Neural progenitor cell (in vitro differentiated cells): ENCODE results near the gene ASIC5. TPM values are rescaled to one million over a fixed set of nuclear protein-coding genes. Genes with fewer than 3 reads are reported as not detected.
A peak's percentile ranks its signal among the peaks of the same experiment; 100 is the strongest.

Experiments
- DNase-seq: peaks from one replicate; pipeline ENCODE4 v3.0.0-alpha.2; 2016; ENCODE audit warnings: low spot score
- H2AFZ ChIP-seq: fragments of 200-600 bp; sonication (generic); replicated peaks from 2 replicates; pipeline ENCODE4 v1.6.1; 2016; ENCODE audit warnings: antibody characterized with exemption
- H3F3A ChIP-seq: fragments of 200-600 bp; sonication (generic); 2 replicates; pipeline ENCODE4 v1.6.1; 2016; ENCODE audit warnings: antibody characterized with exemption, low read depth
- H3K27ac ChIP-seq: fragments of 200-600 bp; sonication (generic); 2 replicates; pipeline ENCODE4 v1.5.1; 2016; ENCODE audit warnings: mild to moderate bottlenecking
- H3K27me3 ChIP-seq: fragments of 200-600 bp; sonication (generic); 2 replicates; pipeline ENCODE4 v1.6.1; 2016; ENCODE audit warnings: mild to moderate bottlenecking, moderate library complexity
- H3K36me3 ChIP-seq: fragments of 200-600 bp; sonication (generic); 2 replicates; pipeline ENCODE4 v1.5.1; 2016
- H3K4me1 ChIP-seq: fragments of 200-600 bp; sonication (generic); 2 replicates; pipeline ENCODE4 v1.6.1; 2016; ENCODE audit warnings: mixed run types
- H3K4me2 ChIP-seq: fragments of 200-600 bp; sonication (generic); 2 replicates; pipeline ENCODE4 v1.6.1; 2016
- H3K4me3 ChIP-seq: fragments of 200-600 bp; sonication (generic); 2 replicates; pipeline ENCODE4 v1.5.1; 2016
- H3K79me2 ChIP-seq: fragments of 200-600 bp; sonication (generic); 2 replicates; pipeline ENCODE4 v1.6.1; 2016; ENCODE audit warnings: low read depth
- H3K9ac ChIP-seq: fragments of 200-600 bp; sonication (generic); 2 replicates; pipeline ENCODE4 v1.6.1; 2016
- H3K9me3 ChIP-seq: fragments of 200-600 bp; sonication (generic); 2 replicates; pipeline ENCODE4 v1.5.1; 2016; ENCODE audit warnings: low read depth
- H4K20me1 ChIP-seq: fragments of 200-600 bp; sonication (generic); 2 replicates; pipeline ENCODE4 v1.6.1; 2016; ENCODE audit warnings: low read depth
- H3K27ac Mint-ChIP-seq: 3 replicates; pipeline ENCODE4 v1.8.0; 2021; ENCODE audit warnings: mixed read lengths
- H3K27me3 Mint-ChIP-seq: 2 replicates; pipeline ENCODE4 v1.8.0; 2022; ENCODE audit warnings: low read depth, mild to moderate bottlenecking, inconsistent platforms, moderate library complexity, mixed read lengths; ENCODE audit not compliant: insufficient read depth
- H3K36me3 Mint-ChIP-seq: 3 replicates; pipeline ENCODE4 v1.8.0; 2021; ENCODE audit warnings: mixed read lengths
- H3K4me1 Mint-ChIP-seq: 3 replicates; pipeline ENCODE4 v1.8.0; 2021; ENCODE audit warnings: mixed read lengths
- H3K4me3 Mint-ChIP-seq: 3 replicates; pipeline ENCODE4 v1.8.0; 2021; ENCODE audit warnings: mild to moderate bottlenecking, moderate library complexity, mixed read lengths
- H3K9me3 Mint-ChIP-seq: 3 replicates; pipeline ENCODE4 v1.8.0; 2020; ENCODE audit warnings: mixed read lengths
- EZH2 ChIP-seq: fragments of 200-600 bp; sonication (generic); IDR thresholded peaks from 2 replicates; pipeline ENCODE4 v1.6.1; 2017; ENCODE audit warnings: antibody characterized with exemption, mild to moderate bottlenecking, moderate library complexity
- EZH2phosphoT487 ChIP-seq: fragments of 200-600 bp; sonication (generic); IDR thresholded peaks from 2 replicates; pipeline ENCODE4 v1.6.1; 2017; ENCODE audit warnings: antibody characterized with exemption
- total RNA-seq: library from RNA; depleted of rRNA; stranded (reverse); fragments of >200 nt; gene quantifications from 2 replicates; pipeline ENCODE4 v1.2.3, GENCODE V29; 2015; ENCODE audit warnings: low replicate concordance
- TF ChIP-seq, protein P1 (sequence below): fragments of 200-600 bp; sonication (generic); IDR thresholded peaks from 2 replicates; pipeline ENCODE4 v1.5.1; 2017; ENCODE audit warnings: antibody characterized with exemption, mild to moderate bottlenecking

ASIC5 gene
- total RNA-seq, 1 donor from 2014 or later: not detected

DNA sequence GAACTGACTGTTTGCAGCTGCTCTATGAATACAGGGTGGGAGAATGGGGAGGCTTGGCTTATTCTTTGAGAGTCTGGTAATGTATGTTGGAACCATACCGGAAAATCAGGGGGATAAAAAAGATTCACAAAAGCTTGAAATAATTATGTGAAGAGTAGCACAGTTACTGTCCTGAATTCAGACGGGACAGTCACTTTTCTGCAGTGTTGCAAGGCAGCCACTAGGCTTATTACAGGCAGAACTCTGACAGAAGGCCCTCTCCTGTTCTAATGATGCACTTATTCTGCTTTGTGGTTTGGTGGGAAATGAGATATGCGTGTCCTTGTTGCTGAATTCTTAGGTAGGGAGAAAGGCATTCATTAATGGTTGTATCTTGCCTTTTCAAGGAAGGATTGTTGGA is 70.1 kb downstream of the ASIC5 start:
- no peak overlapping the region for H3K27ac Mint-ChIP-seq
- H3K9ac ChIP-seq: no peak overlapping the region
- no peak overlapping the region for H3K4me3 ChIP-seq
- no peaks in the 10 kb centered on the region for H3K9me3 ChIP-seq
- peak; percentile 30 for DNase-seq
- TF ChIP-seq EZH2phosphoT487 (no peak), EZH2 (no peak)
- TF ChIP-seq, protein P1, sequence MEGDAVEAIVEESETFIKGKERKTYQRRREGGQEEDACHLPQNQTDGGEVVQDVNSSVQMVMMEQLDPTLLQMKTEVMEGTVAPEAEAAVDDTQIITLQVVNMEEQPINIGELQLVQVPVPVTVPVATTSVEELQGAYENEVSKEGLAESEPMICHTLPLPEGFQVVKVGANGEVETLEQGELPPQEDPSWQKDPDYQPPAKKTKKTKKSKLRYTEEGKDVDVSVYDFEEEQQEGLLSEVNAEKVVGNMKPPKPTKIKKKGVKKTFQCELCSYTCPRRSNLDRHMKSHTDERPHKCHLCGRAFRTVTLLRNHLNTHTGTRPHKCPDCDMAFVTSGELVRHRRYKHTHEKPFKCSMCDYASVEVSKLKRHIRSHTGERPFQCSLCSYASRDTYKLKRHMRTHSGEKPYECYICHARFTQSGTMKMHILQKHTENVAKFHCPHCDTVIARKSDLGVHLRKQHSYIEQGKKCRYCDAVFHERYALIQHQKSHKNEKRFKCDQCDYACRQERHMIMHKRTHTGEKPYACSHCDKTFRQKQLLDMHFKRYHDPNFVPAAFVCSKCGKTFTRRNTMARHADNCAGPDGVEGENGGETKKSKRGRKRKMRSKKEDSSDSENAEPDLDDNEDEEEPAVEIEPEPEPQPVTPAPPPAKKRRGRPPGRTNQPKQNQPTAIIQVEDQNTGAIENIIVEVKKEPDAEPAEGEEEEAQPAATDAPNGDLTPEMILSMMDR: peak; percentile 54
- H3K27ac ChIP-seq: no peak overlapping the region
- H3K4me2 ChIP-seq: no peak overlapping the region
- no peaks in the 10 kb centered on the region for H3K27me3 Mint-ChIP-seq
- peaks cover 11% of the 10 kb centered on the region for H3K36me3 Mint-ChIP-seq
- H4K20me1 ChIP-seq: no peaks in the 10 kb centered on the region
- no peaks in the 10 kb centered on the region for H3K27me3 ChIP-seq
- H3K4me1 ChIP-seq: no peaks in the 10 kb centered on the region
- no peak overlapping the region for H3K4me3 Mint-ChIP-seq
- no peaks in the 10 kb centered on the region for H3K36me3 ChIP-seq
- H3F3A ChIP-seq: no peaks in the 10 kb centered on the region
- no peaks in the 10 kb centered on the region for H3K4me1 Mint-ChIP-seq
- no peak overlapping the region for H2AFZ ChIP-seq
- no peaks in the 10 kb centered on the region for H3K79me2 ChIP-seq
- H3K9me3 Mint-ChIP-seq: no peaks in the 10 kb centered on the region

DNA sequence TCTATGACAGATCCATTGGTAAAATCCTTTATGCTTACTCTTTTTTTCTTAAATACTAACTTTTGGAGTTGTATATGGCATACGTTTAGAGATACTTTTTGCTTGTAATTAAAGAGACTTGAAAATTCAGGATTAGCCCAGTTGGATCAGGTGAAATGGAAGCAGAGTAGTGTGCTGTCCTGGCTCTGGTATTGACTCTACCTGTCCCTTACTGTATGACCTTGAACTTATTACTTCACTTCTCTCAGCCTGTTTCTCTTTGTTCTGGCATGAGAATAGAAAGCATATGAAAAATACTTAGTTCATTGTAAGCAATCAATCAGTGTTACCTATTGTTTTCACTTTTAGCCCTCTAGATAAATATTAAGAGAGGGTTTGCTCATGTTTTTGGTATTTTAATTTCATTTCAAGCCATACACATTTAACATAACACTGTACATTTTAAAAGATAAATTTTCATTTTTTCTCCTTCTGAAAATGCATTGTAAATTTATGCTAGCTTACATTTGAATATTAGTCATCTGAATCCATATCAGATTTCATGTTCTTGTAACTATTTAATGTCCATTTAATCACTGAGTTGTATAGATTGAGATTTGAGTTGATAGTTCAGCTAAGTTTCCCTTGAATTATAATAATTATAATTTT is 71.4 kb downstream of the ASIC5 start:
- no peaks in the 10 kb centered on the region for H3K27me3 ChIP-seq
- no peaks in the 10 kb centered on the region for H4K20me1 ChIP-seq
- no peak overlapping the region for H3K9ac ChIP-seq
- no peaks in the 10 kb centered on the region for H3K9me3 ChIP-seq
- Mint-ChIP-seq H3K27me3 (no peaks in the 10 kb centered on the region), H3K36me3 (peaks cover 12% of the 10 kb centered on the region), H3K9me3 (no peaks in the 10 kb centered on the region), H3K4me1 (no peaks in the 10 kb centered on the region), H3K4me3 (no peak overlapping the region), H3K27ac (no peak overlapping the region)
- no peak overlapping the region for H3K4me3 ChIP-seq
- DNase-seq: no peak
- TF ChIP-seq, protein P1: no peak
- TF ChIP-seq EZH2: no peak
- no peak for TF ChIP-seq EZH2phosphoT487
- H2AFZ ChIP-seq: no peak overlapping the region
- no peaks in the 10 kb centered on the region for H3K79me2 ChIP-seq
- no peaks in the 10 kb centered on the region for H3K36me3 ChIP-seq
- no peak overlapping the region for H3K27ac ChIP-seq
- no peaks in the 10 kb centered on the region for H3K4me1 ChIP-seq
- no peaks in the 10 kb centered on the region for H3F3A ChIP-seq
- H3K4me2 ChIP-seq: no peak overlapping the region

DNA sequence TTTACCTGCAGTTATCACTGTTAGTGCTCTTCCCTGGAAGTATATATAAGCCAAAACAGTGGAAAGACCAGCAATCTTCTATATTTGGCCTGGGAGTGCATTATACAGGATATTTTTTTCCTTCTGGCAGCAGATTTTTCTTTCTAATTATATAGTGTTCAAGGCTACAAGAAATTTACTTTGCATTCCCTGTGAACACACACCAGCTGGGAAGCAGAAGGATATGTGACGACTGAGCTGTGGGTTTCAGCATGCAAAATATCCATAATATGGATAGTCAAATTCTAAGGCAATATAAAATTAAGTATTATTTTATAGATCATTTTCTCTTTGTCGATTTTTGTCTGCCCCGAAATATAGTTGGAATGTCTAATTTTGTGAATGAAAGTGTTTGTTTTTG is 76.1 kb downstream of the ASIC5 start:
- Histone ChIP-seq H2AFZ (no peak overlapping the region), H3K9me3 (no peaks in the 10 kb centered on the region), H3K27me3 (no peaks in the 10 kb centered on the region), H3K36me3 (no peaks in the 10 kb centered on the region), H3K79me2 (no peaks in the 10 kb centered on the region), H3K4me3 (no peak overlapping the region), H3K4me2 (no peak overlapping the region), H3K27ac (no peak overlapping the region), H3F3A (no peaks in the 10 kb centered on the region), H3K9ac (no peak overlapping the region), H4K20me1 (no peaks in the 10 kb centered on the region), H3K4me1 (no peaks in the 10 kb centered on the region)
- no peaks in the 10 kb centered on the region for H3K4me1 Mint-ChIP-seq
- TF ChIP-seq, protein P1: no peak
- TF ChIP-seq EZH2phosphoT487 (no peak), EZH2 (no peak)
- H3K27ac Mint-ChIP-seq: no peak overlapping the region
- no peak for DNase-seq
- peaks cover 15% of the 10 kb centered on the region for H3K36me3 Mint-ChIP-seq
- H3K4me3 Mint-ChIP-seq: no peak overlapping the region
- H3K27me3 Mint-ChIP-seq: no peaks in the 10 kb centered on the region
- no peaks in the 10 kb centered on the region for H3K9me3 Mint-ChIP-seq
